PC-3 (cell line): ENCODE measurements around the gene MEX3A. TPM values are rescaled to one million over a fixed set of nuclear protein-coding genes. Genes with fewer than 3 reads are reported as not detected.

Source experiments
- ATAC-seq: fragments of 200-7000 bp; cut with Tn5 transposase; 2 replicates; pipeline ENCODE4 v1.9.1; 2020; ENCODE audit warnings: mild to moderate bottlenecking, moderate library complexity
- BruUV-seq: library from RNA; stranded (reverse); fragments of 400-500 nt; replicated peaks from 2 replicates; lab custom pipeline; 2021; lab: Mats Ljungman, UMichigan
- CTCF ChIA-PET: fragments of 300-600 bp; sonication (Branson Sonifier 250); formaldehyde crosslinking; loops from one replicate; lab custom pipeline; 2022; ENCODE audit warnings: antibody characterized with exemption; lab: Charles Lee
- POLR2A ChIA-PET: fragments of 300-600 bp; sonication (Branson Sonifier 250); formaldehyde crosslinking; loops from one replicate; lab custom pipeline; 2022; ENCODE audit warnings: antibody characterized with exemption; ENCODE audit not compliant: unreplicated experiment; lab: Charles Lee
- DNase-seq: peaks from one replicate; pipeline ENCODE4 v3.0.0-alpha.2; 2015
- H2AFZ ChIP-seq: fragments of 300-600 bp; sonication (generic); 2 replicates; pipeline ENCODE4 v1.6.0; 2016; ENCODE audit warnings: antibody characterized with exemption, low read length
- H3F3A ChIP-seq: fragments of 300-600 bp; sonication (generic); one replicate; pipeline ENCODE4 v1.6.0; 2017; ENCODE audit warnings: antibody characterized with exemption, low read length, control low read depth, mild to moderate bottlenecking; ENCODE audit not compliant: unreplicated experiment
- H3K27ac ChIP-seq: fragments of 300-600 bp; sonication (generic); 2 replicates; pipeline ENCODE4 v1.5.1; 2016; ENCODE audit warnings: mild to moderate bottlenecking, low read length
- H3K27me3 ChIP-seq: fragments of 300-600 bp; sonication (generic); 2 replicates; pipeline ENCODE4 v1.6.1; 2016; ENCODE audit warnings: low read length, mixed read lengths
- H3K36me3 ChIP-seq: fragments of 300-600 bp; sonication (generic); 2 replicates; pipeline ENCODE4 v1.6.1; 2016; ENCODE audit warnings: low read depth, mixed run types, low read length, mixed read lengths
- H3K4me1 ChIP-seq: fragments of 300-600 bp; sonication (generic); 2 replicates; pipeline ENCODE4 v1.5.1; 2016; ENCODE audit warnings: low read length; ENCODE audit not compliant: insufficient read depth
- H3K4me2 ChIP-seq: fragments of 300-600 bp; sonication (generic); 2 replicates; pipeline ENCODE4 v1.6.0; 2016; ENCODE audit warnings: low read length
- H3K4me3 ChIP-seq: fragments of 300-600 bp; sonication (generic); 2 replicates; pipeline ENCODE4 v1.5.1; 2016; ENCODE audit warnings: mild to moderate bottlenecking, low read length, mixed read lengths
- H3K79me2 ChIP-seq: fragments of 300-600 bp; sonication (generic); 2 replicates; pipeline ENCODE4 v1.6.1; 2017; ENCODE audit warnings: low read length, mixed read lengths
- H3K9ac ChIP-seq: fragments of 300-600 bp; sonication (generic); 2 replicates; pipeline ENCODE4 v1.6.0; 2016; ENCODE audit warnings: mild to moderate bottlenecking, low read length
- H3K9me2 ChIP-seq: fragments of 300-600 bp; sonication (generic); replicated peaks from 2 replicates; pipeline ENCODE4 v1.6.1; 2016; ENCODE audit warnings: mixed run types, low read length, mixed read lengths
- H3K9me3 ChIP-seq: fragments of 300-600 bp; sonication (generic); 2 replicates; pipeline ENCODE4 v1.6.1; 2016; ENCODE audit warnings: low read length, mixed read lengths
- H4K20me1 ChIP-seq: fragments of 300-600 bp; sonication (generic); 2 replicates; pipeline ENCODE4 v1.6.1; 2016; ENCODE audit warnings: low read length, mixed read lengths
- EZH2 ChIP-seq: fragments of 300-600 bp; sonication (generic); IDR thresholded peaks from one replicate; pipeline ENCODE4 v1.6.1; 2017; ENCODE audit warnings: antibody characterized with exemption, mild to moderate bottlenecking, low read length; ENCODE audit not compliant: unreplicated experiment
- EZH2phosphoT487 ChIP-seq: fragments of 300-600 bp; sonication (generic); IDR thresholded peaks from 2 replicates; pipeline ENCODE4 v1.6.1; 2018; ENCODE audit warnings: mild to moderate bottlenecking, antibody characterized with exemption, low read length, borderline replicate concordance
- intact Hi-C: fragments of 100-400 bp; cut with micrococcal nuclease; formaldehyde crosslinking; loops from 2 replicates; pipeline ENCODE4 v1.9.0; 2023
- total RNA-seq: library from RNA; depleted of rRNA; stranded (reverse); fragments of >200 nt; gene quantifications from 2 replicates; pipeline ENCODE4 v1.2.3, GENCODE V29; 2014
- TF ChIP-seq, protein P1 (sequence below): fragments of 300-600 bp; sonication (generic); conservative IDR thresholded peaks from 2 replicates; pipeline ENCODE4 v1.5.1; 2017; ENCODE audit warnings: antibody characterized with exemption, low read depth, mild to moderate bottlenecking, low read length

The MEX3A gene
- total RNA-seq, 1 experiment from 2014 or later, result 12.9 TPM

- ChIA-PET CTCF (no interaction called here), POLR2A (no interaction called here)
- H3K9me3 ChIP-seq, result no peaks in the 10 kb centered on the region
- TSS peak; percentile 59 for BruUV-seq
- peak overlapping the region; percentile 78 for H3K4me3 ChIP-seq
- ATAC-seq (peak; percentile 28), DNase-seq (no peak)
- TF ChIP-seq EZH2, result no peak
- TF ChIP-seq EZH2phosphoT487, result no peak
- TF ChIP-seq, protein P1, sequence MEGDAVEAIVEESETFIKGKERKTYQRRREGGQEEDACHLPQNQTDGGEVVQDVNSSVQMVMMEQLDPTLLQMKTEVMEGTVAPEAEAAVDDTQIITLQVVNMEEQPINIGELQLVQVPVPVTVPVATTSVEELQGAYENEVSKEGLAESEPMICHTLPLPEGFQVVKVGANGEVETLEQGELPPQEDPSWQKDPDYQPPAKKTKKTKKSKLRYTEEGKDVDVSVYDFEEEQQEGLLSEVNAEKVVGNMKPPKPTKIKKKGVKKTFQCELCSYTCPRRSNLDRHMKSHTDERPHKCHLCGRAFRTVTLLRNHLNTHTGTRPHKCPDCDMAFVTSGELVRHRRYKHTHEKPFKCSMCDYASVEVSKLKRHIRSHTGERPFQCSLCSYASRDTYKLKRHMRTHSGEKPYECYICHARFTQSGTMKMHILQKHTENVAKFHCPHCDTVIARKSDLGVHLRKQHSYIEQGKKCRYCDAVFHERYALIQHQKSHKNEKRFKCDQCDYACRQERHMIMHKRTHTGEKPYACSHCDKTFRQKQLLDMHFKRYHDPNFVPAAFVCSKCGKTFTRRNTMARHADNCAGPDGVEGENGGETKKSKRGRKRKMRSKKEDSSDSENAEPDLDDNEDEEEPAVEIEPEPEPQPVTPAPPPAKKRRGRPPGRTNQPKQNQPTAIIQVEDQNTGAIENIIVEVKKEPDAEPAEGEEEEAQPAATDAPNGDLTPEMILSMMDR, result no peak
- H3K27ac ChIP-seq, result no peak overlapping the region
- no peaks in the 10 kb centered on the region for H3F3A ChIP-seq
- H3K4me2 ChIP-seq, result peak overlapping the region; percentile 91
- H3K9ac ChIP-seq, result peak overlapping the region; percentile 78
- no peaks in the 10 kb centered on the region for H3K9me2 ChIP-seq
- peak overlapping the region; percentile 95 for H2AFZ ChIP-seq
- intact Hi-C loops, result no loop called here
- H3K27me3 ChIP-seq, result no peaks in the 10 kb centered on the region
- H3K4me1 ChIP-seq, result peaks cover 10% of the 10 kb centered on the region
- peaks cover 9% of the 10 kb centered on the region for H3K36me3 ChIP-seq
- no peaks in the 10 kb centered on the region for H4K20me1 ChIP-seq
- H3K79me2 ChIP-seq, result peaks cover 29% of the 10 kb centered on the region
Measured at GRCh38 chr1:156081180-156081916, 917 bp downstream of the MEX3A start.

GRCh38 chr1:156080863-156081179 lies 1.4 kb downstream of the MEX3A start:
- BruUV-seq, result no TSS peak
- H3K9me2 ChIP-seq, result no peaks in the 10 kb centered on the region
- peak overlapping the region; percentile 85 for H3K4me2 ChIP-seq
- DNase-seq (no peak), ATAC-seq (no peak; the same call in 1 of the 2 replicates)
- peaks cover 5% of the 10 kb centered on the region; the same call in 1 of the 2 replicates for H3K4me1 ChIP-seq
- POLR2A ChIA-PET, result no interaction called here
- H4K20me1 ChIP-seq, result no peaks in the 10 kb centered on the region
- TF ChIP-seq, protein P1, result no peak
- TF ChIP-seq EZH2phosphoT487 (no peak), EZH2 (no peak)
- H2AFZ ChIP-seq, result peak overlapping the region; percentile 85; the same call in 1 of the 2 replicates
- peak overlapping the region; percentile 78 for H3K9ac ChIP-seq
- no peak overlapping the region for H3K27ac ChIP-seq
- intact Hi-C loops, result no loop called here
- H3K27me3 ChIP-seq, result no peaks in the 10 kb centered on the region
- no peaks in the 10 kb centered on the region for H3F3A ChIP-seq
- peak overlapping the region; percentile 78 for H3K4me3 ChIP-seq
- no peaks in the 10 kb centered on the region for H3K9me3 ChIP-seq
- H3K79me2 ChIP-seq, result peaks cover 29% of the 10 kb centered on the region
- CTCF ChIA-PET, result no interaction called here
- H3K36me3 ChIP-seq, result peaks cover 13% of the 10 kb centered on the region

DNA sequence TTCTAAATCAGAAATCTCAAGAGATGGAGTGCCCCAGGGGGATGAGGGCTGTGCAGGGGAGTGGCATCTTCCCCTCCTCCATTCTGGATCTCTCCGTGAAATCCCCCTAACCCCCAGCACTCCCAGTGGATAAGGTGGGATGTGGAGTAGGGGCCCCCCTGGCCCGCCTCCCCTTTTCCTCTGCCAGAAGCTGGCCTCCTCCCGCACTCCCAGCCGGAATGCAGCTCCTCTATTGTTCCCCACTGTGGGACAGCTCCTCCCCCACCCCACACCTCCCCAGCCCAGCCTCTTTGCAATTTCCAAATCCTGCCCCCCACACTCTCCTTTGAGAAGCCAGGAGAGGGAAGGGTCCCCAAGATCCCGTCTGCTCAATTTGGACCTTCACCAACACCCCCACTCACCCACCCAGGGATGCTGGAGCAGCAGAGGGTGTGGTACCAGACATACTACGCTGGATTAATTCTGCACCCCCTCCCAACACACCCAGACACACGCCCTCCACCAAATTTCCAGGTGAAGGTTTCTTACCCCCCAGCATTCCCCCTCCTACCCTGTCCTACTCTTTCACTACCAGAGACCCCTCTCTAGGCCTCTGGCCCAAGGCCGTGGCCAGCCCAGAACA lies 1.9 kb downstream of the MEX3A start:
- no peaks in the 10 kb centered on the region for H4K20me1 ChIP-seq
- H3K27ac ChIP-seq, result no peak overlapping the region
- H3K27me3 ChIP-seq, result no peaks in the 10 kb centered on the region
- ChIA-PET POLR2A (interaction anchor here (0.6 kb wide), 1 partner anchor 281 kb away, joined by 3 read pairs; no protein-coding TSS in a partner anchor), CTCF (no interaction called here)
- no peaks in the 10 kb centered on the region for H3F3A ChIP-seq
- peaks cover 13% of the 10 kb centered on the region for H3K36me3 ChIP-seq
- 0 out of 2 replicates have a peak, but pooled peaks cover 5% of the 10 kb centered on the region for H3K4me1 ChIP-seq
- H3K79me2 ChIP-seq, result peaks cover 29% of the 10 kb centered on the region
- no peak for ATAC-seq
- no peaks in the 10 kb centered on the region for H3K9me2 ChIP-seq
- peak overlapping the region; percentile 85 for H3K4me2 ChIP-seq
- H2AFZ ChIP-seq, result no peak overlapping the region
- no peaks in the 10 kb centered on the region for H3K9me3 ChIP-seq
- H3K9ac ChIP-seq, result peak overlapping the region; percentile 78
- intact Hi-C loops, result no loop called here
- BruUV-seq, result no TSS peak
- peak overlapping the region; percentile 78 for H3K4me3 ChIP-seq
- TF ChIP-seq EZH2phosphoT487, result no peak
- TF ChIP-seq EZH2, result no peak
- TF ChIP-seq, protein P1, result no peak
- DNase-seq, result no peak
